T-cell (primary cell): ENCODE data around the gene KIF3A. TPM values are rescaled to one million over a fixed set of nuclear protein-coding genes. Genes with fewer than 3 reads are reported as not detected.

Source experiments
- ATAC-seq, 4 experiments: fragments of 200-7000 bp in 3 of 4; fragments of 150-1000 bp in 1 of 4; cut with Tn5 transposase; replicated peaks in 1 of 4; 1 replicate in 3 of 4; 2 replicates in 1 of 4; pipeline ENCODE4 v1.10.0; 2021; ENCODE audit warnings: moderate library complexity in 3 of 4, mild to moderate bottlenecking in 2 of 4, moderate number of reproducible peaks in 1 of 4
- CTCF ChIA-PET, 2 donors: fragments of 300-600 bp; sonication (Branson Sonifier 250); formaldehyde crosslinking; loops; one replicate each; lab custom pipeline; 2022; ENCODE audit warnings: antibody characterized with exemption in 2 of 2; lab: Charles Lee
- POLR2A ChIA-PET, 2 donors: fragments of 300-600 bp; sonication (Branson Sonifier 250); formaldehyde crosslinking; loops; one replicate each; lab custom pipeline; 2022; ENCODE audit warnings: antibody characterized with exemption in 2 of 2; lab: Charles Lee
- DNase-seq, 35 experiments: peaks; one replicate each; pipeline versions ENCODE4 v3.0.0 to v3.0.0-alpha.2; 2013 to 2023
- H3K27ac ChIP-seq: one replicate; pipeline ENCODE4 v1.5.1; 2013; ENCODE audit warnings: low read length
- H3K27me3 ChIP-seq, 2 experiments: replicated peaks in 1 of 2; 1 replicate in 1 of 2; 2 replicates in 1 of 2; pipeline versions ENCODE4 v1.6.1 to v1.7.0; 2013; ENCODE audit warnings: low read length in 1 of 2, mixed read lengths in 1 of 2; ENCODE audit not compliant: control insufficient read depth in 2 of 2, insufficient read depth in 2 of 2; ENCODE audit errors: extremely low read depth in 1 of 2
- H3K36me3 ChIP-seq, 2 donors: 1 replicate in 1 of 2; 2 replicates in 1 of 2; pipeline versions ENCODE4 v1.6.1 to v1.7.0; 2013; ENCODE audit warnings: low read length in 1 of 2; ENCODE audit not compliant: control insufficient read depth in 2 of 2, insufficient read depth in 1 of 2; ENCODE audit errors: extremely low read depth in 1 of 2
- H3K4me1 ChIP-seq, 2 experiments: 1 replicate in 1 of 2; 2 replicates in 1 of 2; pipeline versions ENCODE4 v1.6.1 to v1.7.0; 2013; ENCODE audit warnings: low read length in 2 of 2, mixed read lengths in 1 of 2; ENCODE audit not compliant: insufficient read depth in 2 of 2, control insufficient read depth in 1 of 2; ENCODE audit errors: extremely low read depth in 1 of 2
- H3K4me3 ChIP-seq, 2 donors: 1 replicate in 1 of 2; 2 replicates in 1 of 2; pipeline versions ENCODE4 v1.5.1 to v1.7.0; 2013; ENCODE audit warnings: mild to moderate bottlenecking in 2 of 2, low read length in 1 of 2, moderate library complexity in 1 of 2; ENCODE audit not compliant: control insufficient read depth in 1 of 2; ENCODE audit errors: extremely low read depth in 1 of 2
- H3K9me3 ChIP-seq: 2 replicates; pipeline ENCODE4 v1.7.0; 2013
- H3K27ac Mint-ChIP-seq, 2 donors: one replicate each; pipeline ENCODE4 v1.8.0; 2020 to 2021; ENCODE audit warnings: mild to moderate bottlenecking in 2 of 2, mixed read lengths in 2 of 2
- H3K27me3 Mint-ChIP-seq, 2 donors: one replicate each; pipeline ENCODE4 v1.8.0; 2021 to 2022; ENCODE audit warnings: mixed read lengths in 2 of 2
- H3K36me3 Mint-ChIP-seq: one replicate; pipeline ENCODE4 v1.8.0; 2021; ENCODE audit warnings: mixed read lengths
- H3K4me1 Mint-ChIP-seq, 3 donors: one replicate each; pipeline ENCODE4 v1.8.0; 2020 to 2022; ENCODE audit warnings: mixed read lengths in 3 of 3, mild to moderate bottlenecking in 1 of 3
- H3K4me3 Mint-ChIP-seq, 3 donors: one replicate each; pipeline ENCODE4 v1.8.0; 2020 to 2022; ENCODE audit warnings: mild to moderate bottlenecking in 3 of 3, mixed read lengths in 3 of 3, moderate library complexity in 3 of 3
- H3K9me3 Mint-ChIP-seq, 3 donors: one replicate each; pipeline ENCODE4 v1.8.0; 2020 to 2022; ENCODE audit warnings: mixed read lengths in 3 of 3
- WGBS: methylation state at CpG from one replicate; pipeline ENCODE4 v1.1.5; 2013; ENCODE audit warnings: missing lambda C conversion rate; ENCODE audit not compliant: insufficient coverage; 5-methylcytosine and 5-hydroxymethylcytosine counted together
- total RNA-seq, 35 experiments: library from RNA in 6 of 35; stranded (reverse) in 6 of 35; fragments of 120-200 nt in 1 of 35; gene quantifications; one replicate each; pipeline versions ENCODE4 v1.2.1 to v1.2.4 and lab custom pipeline; 2013 to 2026

The KIF3A gene
- total RNA-seq, 5 donors from 2014 or later (not counting 1 experiment from before 2014, with no cell fraction given), result 13.8 to 15.9 (median 15.2) TPM

- peak overlapping the region in 1 of 2 donors; percentile 23 for H3K27ac Mint-ChIP-seq
- H3K27ac ChIP-seq, result no peak overlapping the region
- no peaks in the 10 kb centered on the region for H3K9me3 Mint-ChIP-seq
- CTCF ChIA-PET, result no interaction called here
- ATAC-seq, result no peak
- H3K4me3 ChIP-seq, result no peak overlapping the region
- peaks cover 21 to 26% of the 10 kb centered on the region in 2 donors for H3K27me3 Mint-ChIP-seq
- peaks cover 0 to 34% of the 10 kb centered on the region in 2 experiments for H3K4me1 ChIP-seq
- no peak overlapping the region for H3K4me3 Mint-ChIP-seq
- H3K9me3 ChIP-seq, result no peaks in the 10 kb centered on the region
- 87% methylated on average over 6 of the region's 12 CpGs for WGBS
- peaks cover 0 to 36% of the 10 kb centered on the region in 2 experiments for H3K27me3 ChIP-seq
- no peaks in the 10 kb centered on the region for H3K36me3 Mint-ChIP-seq
- H3K4me1 Mint-ChIP-seq, result peaks cover 22 to 43% (median 27%) of the 10 kb centered on the region in 3 donors
- POLR2A ChIA-PET, result no interaction called here
- no peak for DNase-seq
- H3K36me3 ChIP-seq, result no peaks in the 10 kb centered on the region
Observed at GRCh38 chr5:132661231-132662003, 75.9 kb downstream of the KIF3A start.

GRCh38 chr5:132659598-132660493 lies 77.5 kb downstream of the KIF3A start:
- peaks cover 0 to 48% of the 10 kb centered on the region in 2 experiments for H3K27me3 ChIP-seq
- DNase-seq, result no peak
- Mint-ChIP-seq H3K27ac (no peak overlapping the region), H3K4me3 (no peak overlapping the region), H3K27me3 (peaks cover 26 to 28% of the 10 kb centered on the region in 2 donors), H3K9me3 (no peaks in the 10 kb centered on the region), H3K36me3 (no peaks in the 10 kb centered on the region), H3K4me1 (peaks cover 24 to 44% (median 27%) of the 10 kb centered on the region in 3 donors)
- WGBS, result 82% methylated on average over 20 of the region's 23 CpGs
- ChIA-PET CTCF (interaction anchor here in 1 of 2 donors (0.6 kb wide), 1 partner anchor 84 kb away, joined by 7 read pairs; no protein-coding TSS in a partner anchor), POLR2A (no interaction called here)
- no peak overlapping the region for H3K27ac ChIP-seq
- no peaks in the 10 kb centered on the region for H3K36me3 ChIP-seq
- no peak for ATAC-seq
- H3K4me1 ChIP-seq, result peaks cover 0 to 39% of the 10 kb centered on the region in 2 experiments
- H3K9me3 ChIP-seq, result no peaks in the 10 kb centered on the region
- H3K4me3 ChIP-seq, result no peak overlapping the region

GRCh38 chr5:132658381-132659302 lies 78.7 kb downstream of the KIF3A start:
- peaks cover 0 to 56% of the 10 kb centered on the region in 2 experiments for H3K27me3 ChIP-seq
- H3K4me3 Mint-ChIP-seq, result no peak overlapping the region
- CTCF ChIA-PET, result interaction anchor here in 1 of 2 donors (0.5 to 0.6 kb wide), 3 partner anchors 85 to 453 kb away, joined by 3 to 7 read pairs (median 5); partner anchors contain the start of gene SEPTIN8
- DNase-seq (no peak), ATAC-seq (no peak)
- H3K36me3 Mint-ChIP-seq, result no peaks in the 10 kb centered on the region
- peaks cover 31 to 34% of the 10 kb centered on the region in 2 donors for H3K27me3 Mint-ChIP-seq
- no peaks in the 10 kb centered on the region for H3K36me3 ChIP-seq
- H3K4me3 ChIP-seq, result no peak overlapping the region
- POLR2A ChIA-PET, result interaction anchor here (0.6 kb wide), 2 partner anchors 59 to 211 kb away, joined by 3 to 4 read pairs; no protein-coding TSS in a partner anchor
- peaks cover 0 to 27% of the 10 kb centered on the region in 2 experiments for H3K4me1 ChIP-seq
- no peaks in the 10 kb centered on the region for H3K9me3 ChIP-seq
- H3K4me1 Mint-ChIP-seq, result peaks cover 16 to 37% (median 20%) of the 10 kb centered on the region in 3 donors
- WGBS, result 84% methylated on average over 6 of the region's 9 CpGs
- no peak overlapping the region for H3K27ac ChIP-seq
- no peaks in the 10 kb centered on the region for H3K9me3 Mint-ChIP-seq
- H3K27ac Mint-ChIP-seq, result peak overlapping the region in 1 of 2 donors; percentile 39

- H3K27me3 ChIP-seq, result peaks cover 0 to 58% of the 10 kb centered on the region in 2 experiments
- H3K4me3 ChIP-seq, result no peak within 1 kb of the TSS
- ChIA-PET POLR2A (interaction anchor here in 1 of 2 donors (0.6 kb wide), 1 partner anchor 210 kb away, joined by 3 read pairs; no protein-coding TSS in a partner anchor), CTCF (interaction anchor here in 1 of 2 donors (0.5 kb wide), 1 partner anchor 454 kb away, joined by 3 read pairs; no protein-coding TSS in a partner anchor)
- ATAC-seq (no peak), DNase-seq (no peak)
- peaks cover 35 to 36% of the 10 kb centered on the region in 2 donors for H3K27me3 Mint-ChIP-seq
- peak within 1 kb of the TSS in 2 of 3 donors; percentile 39 to 66 for H3K4me3 Mint-ChIP-seq
- H3K36me3 ChIP-seq, result no peaks in the 10 kb centered on the region
- H3K9me3 ChIP-seq, result no peaks in the 10 kb centered on the region
- H3K36me3 Mint-ChIP-seq, result no peaks in the 10 kb centered on the region
- H3K4me1 Mint-ChIP-seq, result peaks cover 10 to 29% (median 13%) of the 10 kb centered on the region in 3 donors
- no peaks in the 10 kb centered on the region for H3K9me3 Mint-ChIP-seq
- no peak within 1 kb of the TSS for H3K27ac ChIP-seq
- H3K4me1 ChIP-seq, result peaks cover 0 to 19% of the 10 kb centered on the region in 2 experiments
- 81% methylated on average over 7 of the region's 12 CpGs for WGBS
- peak within 1 kb of the TSS in 1 of 2 donors; percentile 39 for H3K27ac Mint-ChIP-seq
Observed at GRCh38 chr5:132657676-132658380, 79.5 kb downstream of the KIF3A start, which contains the start of gene IL13. Gene IL13 (plus strand): TSS chr5:132658173. CDS start chr5:132658187, 14 bp downstream.

- H3K4me3 Mint-ChIP-seq, result peak overlapping the region; percentile 28 to 66 (median 39)
- ChIA-PET CTCF (no interaction called here), POLR2A (no interaction called here)
- H3K27ac Mint-ChIP-seq, result no peak overlapping the region
- no peaks in the 10 kb centered on the region for H3K36me3 Mint-ChIP-seq
- WGBS, result 64% methylated on average over 7 of the region's 12 CpGs
- H3K9me3 Mint-ChIP-seq, result peaks cover 0 to 2% (median 0%) of the 10 kb centered on the region in 3 donors
- ATAC-seq (peak; percentile 31 to 45 (median 37)), DNase-seq (peak in 2 of 35 experiments; percentile 10 to 30)
- H3K27ac ChIP-seq, result no peak overlapping the region
- H3K27me3 Mint-ChIP-seq, result peaks cover 35 to 36% of the 10 kb centered on the region in 2 donors
- H3K36me3 ChIP-seq, result no peaks in the 10 kb centered on the region
- H3K4me1 ChIP-seq, result peaks cover 0 to 14% of the 10 kb centered on the region in 2 experiments
- peaks cover 0 to 58% of the 10 kb centered on the region in 2 experiments for H3K27me3 ChIP-seq
- H3K4me1 Mint-ChIP-seq, result peaks cover 8 to 24% (median 11%) of the 10 kb centered on the region in 3 donors
- H3K4me3 ChIP-seq, result peak overlapping the region; percentile 23 to 53
- H3K9me3 ChIP-seq, result no peaks in the 10 kb centered on the region
Observed at GRCh38 chr5:132656774-132657355, 80.5 kb downstream of the KIF3A start.
